HG03103 (cell line): ENCODE measurements around the gene CD80.
"Not testable (repeated sequence)": the region's sequence is repeated elsewhere in the genome, so short reads cannot be mapped to it uniquely, and the experiment has no call there.

Source experiments
- ATAC-seq: cut with Tn5 transposase; IDR thresholded peaks from one replicate; pipeline ENCODE4 v1.9.1; 2021; ENCODE audit warnings: low read depth; ENCODE audit not compliant: unreplicated experiment

CD80 gene

GRCh38 chr3:119585208-119585607, 25.8 kb upstream of the CD80 start:
- no peak for ATAC-seq

- ATAC-seq: no peak
Measured at GRCh38 chr3:119582178-119582577, 22.8 kb upstream of the CD80 start.

GRCh38 chr3:119580067-119580760, 20.8 kb upstream of the CD80 start:
- ATAC-seq: peak; percentile 53

GRCh38 chr3:119579366-119580066, 20.1 kb upstream of the CD80 start, which contains the start of gene ADPRH:
Gene ADPRH (plus strand): TSS chr3:119579492. CDS start chr3:119582170, 2,678 bp downstream.
- peak; percentile 49 for ATAC-seq

- ATAC-seq: no peak
Measured at GRCh38 chr3:119575507-119575906, 16.1 kb upstream of the CD80 start.

GRCh38 chr3:119571688-119572087, 12.3 kb upstream of the CD80 start:
- no peak for ATAC-seq

GRCh38 chr3:119571230-119571629, 11.8 kb upstream of the CD80 start:
- ATAC-seq: no peak

GRCh38 chr3:119570229-119570628, 10.8 kb upstream of the CD80 start:
- ATAC-seq: peak; percentile 65

- ATAC-seq: no peak
Measured at GRCh38 chr3:119569156-119569555, 9.7 kb upstream of the CD80 start.

- ATAC-seq: not testable (repeated sequence)
Measured at GRCh38 chr3:119563334-119563733, 3.9 kb upstream of the CD80 start.

GRCh38 chr3:119562307-119562961, 3.0 kb upstream of the CD80 start:
- peak; percentile 60 for ATAC-seq

- ATAC-seq: no peak
Measured at GRCh38 chr3:119560160-119560559, 746 bp upstream of the CD80 start.

GRCh38 chr3:119558626-119559317, 642 bp downstream of the CD80 start:
- no peak for ATAC-seq

- no peak for ATAC-seq
Measured at GRCh38 chr3:119557877-119558269, 1.5 kb downstream of the CD80 start.

- ATAC-seq: no peak
Measured at GRCh38 chr3:119557192-119557876, 2.1 kb downstream of the CD80 start.

- no peak for ATAC-seq
Measured at GRCh38 chr3:119555929-119556328, 3.5 kb downstream of the CD80 start.

GRCh38 chr3:119555309-119555735, 4.1 kb downstream of the CD80 start:
- ATAC-seq: no peak

GRCh38 chr3:119553823-119554415, 5.5 kb downstream of the CD80 start:
- no peak for ATAC-seq

GRCh38 chr3:119552928-119553327, 6.5 kb downstream of the CD80 start:
- ATAC-seq: not testable (repeated sequence)

GRCh38 chr3:119551598-119551997, 7.8 kb downstream of the CD80 start:
- no peak for ATAC-seq
